ENCODE results near the gene QRICH1. TPM values are rescaled to one million over a fixed set of nuclear protein-coding genes. Genes with fewer than 3 reads are reported as not detected.

Gene QRICH1
- total RNA-seq, 2 experiments from 2014 or later: 210 to 255 TPM

GRCh38 chr3:49123687-49124086 is 29.8 kb upstream of the QRICH1 start:
- peaks cover 23% of the 10 kb centered on the region for H3K4me1 Mint-ChIP-seq (ENCODE audit: low read depth)
- H3K27ac ChIP-seq (ENCODE audit: low read depth in 1 of 2, low read length in 2 of 2): no peak overlapping the region
- H3K36me3 Mint-ChIP-seq (ENCODE audit: low read depth): peaks cover 12% of the 10 kb centered on the region
- no peak overlapping the region for H3K4me3 ChIP-seq (ENCODE audit: low read length)
- POLR2A ChIA-PET: no interaction called here
- intact Hi-C loops (cut with DNase I, micrococcal nuclease): loop anchor here in 1 of 2 experiments (1.0 to 10.0 kb wide), 3 partner anchors 37 to 551 kb away; partner anchors contain the start of genes APEH and NDUFAF3
- no peaks in the 10 kb centered on the region for H3K27me3 Mint-ChIP-seq
- no peaks in the 10 kb centered on the region for H3K27me3 ChIP-seq (ENCODE audit: control insufficient read depth in 1 of 2, insufficient read depth in 2 of 2, low read length in 2 of 2)
- H3K4me1 ChIP-seq (ENCODE audit: insufficient read depth, low read length): peaks cover 27% of the 10 kb centered on the region
- H3K9me3 Mint-ChIP-seq: no peaks in the 10 kb centered on the region
- TF ChIP-seq CTCF (IDR thresholded peaks at IDR 0.05): no peak
- no peak overlapping the region for H3K27ac Mint-ChIP-seq
- H3K9me3 ChIP-seq (ENCODE audit: control insufficient read depth in 1 of 2, insufficient read depth in 1 of 2, low read length in 2 of 2): no peaks in the 10 kb centered on the region
- ATAC-seq (ENCODE audit: poor library complexity) (no peak), DNase-seq (no peak)
- CTCF ChIA-PET: interaction anchor here (0.7 kb wide), 1 partner anchor 29 kb away, joined by 3 read pairs; no protein-coding TSS in a partner anchor
- peaks cover 5% of the 10 kb centered on the region for H3K36me3 ChIP-seq (ENCODE audit: insufficient read depth, low read length)
- no peak overlapping the region for H3K4me3 Mint-ChIP-seq

- H3K9me3 ChIP-seq (ENCODE audit: control insufficient read depth in 1 of 2, insufficient read depth in 1 of 2, low read length in 2 of 2): no peaks in the 10 kb centered on the region
- Mint-ChIP-seq H3K4me1 (ENCODE audit: low read depth) (peaks cover 23% of the 10 kb centered on the region), H3K4me3 (peak overlapping the region; percentile 51), H3K27ac (no peak overlapping the region), H3K36me3 (ENCODE audit: low read depth) (peaks cover 14% of the 10 kb centered on the region), H3K27me3 (no peaks in the 10 kb centered on the region), H3K9me3 (no peaks in the 10 kb centered on the region)
- ATAC-seq (ENCODE audit: poor library complexity): no peak
- peaks cover 30% of the 10 kb centered on the region for H3K4me1 ChIP-seq (ENCODE audit: insufficient read depth, low read length)
- no peak overlapping the region for H3K4me3 ChIP-seq (ENCODE audit: low read length)
- ChIA-PET CTCF (no interaction called here), POLR2A (no interaction called here)
- TF ChIP-seq CTCF (IDR thresholded peaks at IDR 0.05): no peak
- no peaks in the 10 kb centered on the region for H3K27me3 ChIP-seq (ENCODE audit: control insufficient read depth in 1 of 2, insufficient read depth in 2 of 2, low read length in 2 of 2)
- intact Hi-C loops (cut with DNase I, micrococcal nuclease): loop anchor here in 1 of 2 experiments (1.0 to 10.0 kb wide), 3 partner anchors 37 to 552 kb away; partner anchors contain the start of genes APEH and NDUFAF3
- no peak overlapping the region for H3K27ac ChIP-seq (ENCODE audit: low read depth in 1 of 2, low read length in 2 of 2)
- peaks cover 9% of the 10 kb centered on the region for H3K36me3 ChIP-seq (ENCODE audit: insufficient read depth, low read length)
- DNase-seq: peak in 1 of 14 experiments; percentile 17
These were observed 29.1 kb upstream of the QRICH1 start for GRCh38 chr3:49122886-49123545.

- no peaks in the 10 kb centered on the region for H3K9me3 Mint-ChIP-seq
- DNase-seq: no peak
- intact Hi-C loops (cut with DNase I, micrococcal nuclease): loop anchor here in 1 of 2 experiments (5.0 to 10.0 kb wide), 2 partner anchors 100 to 552 kb away; partner anchors contain the start of genes APEH and NDUFAF3
- peaks cover 15% of the 10 kb centered on the region for H3K36me3 ChIP-seq (ENCODE audit: insufficient read depth, low read length)
- H3K4me1 Mint-ChIP-seq (ENCODE audit: low read depth): peaks cover 23% of the 10 kb centered on the region
- peaks cover 30% of the 10 kb centered on the region for H3K4me1 ChIP-seq (ENCODE audit: insufficient read depth, low read length)
- ChIA-PET CTCF (no interaction called here), POLR2A (interaction anchor here (3.3 kb wide), 1 partner anchor 29 kb away, joined by 92 read pairs; the partner anchor contains the start of gene QRICH1)
- peak overlapping the region; percentile 93 for H3K4me3 Mint-ChIP-seq
- H3K4me3 ChIP-seq (ENCODE audit: low read length): no peak overlapping the region
- H3K9me3 ChIP-seq (ENCODE audit: control insufficient read depth in 1 of 2, insufficient read depth in 1 of 2, low read length in 2 of 2): no peaks in the 10 kb centered on the region
- no peaks in the 10 kb centered on the region for H3K27me3 Mint-ChIP-seq
- peaks cover 19% of the 10 kb centered on the region for H3K36me3 Mint-ChIP-seq (ENCODE audit: low read depth)
- no peak for TF ChIP-seq CTCF (IDR thresholded peaks at IDR 0.05)
- H3K27me3 ChIP-seq (ENCODE audit: control insufficient read depth in 1 of 2, insufficient read depth in 2 of 2, low read length in 2 of 2): no peaks in the 10 kb centered on the region
- peak overlapping the region; percentile 95 for H3K27ac Mint-ChIP-seq
- H3K27ac ChIP-seq (ENCODE audit: low read depth in 1 of 2, low read length in 2 of 2): no peak overlapping the region
- no peak for ATAC-seq (ENCODE audit: poor library complexity)
These were observed 28.6 kb upstream of the QRICH1 start for GRCh38 chr3:49122451-49122850.
